HG03196 (cell line): ENCODE results near the gene DDX50.

Experiments used
- ATAC-seq: cut with Tn5 transposase; IDR thresholded peaks from one replicate; pipeline ENCODE4 v1.9.1; 2021; ENCODE audit not compliant: unreplicated experiment

The DDX50 gene

GRCh38 chr10:68981074-68981473, 80.0 kb downstream of the DDX50 start:
- no peak for ATAC-seq

GRCh38 chr10:68982389-68982788, 81.3 kb downstream of the DDX50 start:
- no peak for ATAC-seq

- ATAC-seq, result no peak
Observed at GRCh38 chr10:68987611-68988010, 86.5 kb downstream of the DDX50 start.

GRCh38 chr10:68988530-68989316, 87.6 kb downstream of the DDX50 start, which contains the start of gene KIFBP:
Gene KIFBP (plus strand): TSS chr10:68988803. CDS start chr10:68988833, 30 bp downstream.
- ATAC-seq, result peak; percentile 81

GRCh38 chr10:68989317-68989990, 88.3 kb downstream of the DDX50 start:
- peak; percentile 1 for ATAC-seq

- ATAC-seq, result no peak
Observed at GRCh38 chr10:68992636-68993440, 91.7 kb downstream of the DDX50 start.
